Lower lobe of right lung (tissue), 2 donors: ENCODE measurements around the gene TLE4. TPM values are rescaled to one million over a fixed set of nuclear protein-coding genes. Genes with fewer than 3 reads are reported as not detected.
A peak's percentile ranks its signal among the peaks of the same experiment; 100 is the strongest.

ENCODE experiments used
- ATAC-seq, 2 donors: fragments of 200-7000 bp; cut with Tn5 transposase; one replicate each; pipeline ENCODE4 v1.9.1; 2020 to 2022; ENCODE audit warnings: mild to moderate bottlenecking in 2 of 2, moderate library complexity in 2 of 2
- DNase-seq: peaks from one replicate; pipeline ENCODE4 v3.0.0-alpha.2; 2020
- H3K27ac ChIP-seq: fragments of 200-600 bp; one replicate; pipeline ENCODE4 v1.8.0; 2022
- H3K27me3 ChIP-seq: fragments of 200-600 bp; one replicate; pipeline ENCODE4 v1.8.0; 2022; ENCODE audit warnings: low read depth
- H3K36me3 ChIP-seq: fragments of 200-600 bp; one replicate; pipeline ENCODE4 v1.8.0; 2022; ENCODE audit warnings: mild to moderate bottlenecking
- H3K4me1 ChIP-seq: fragments of 200-600 bp; one replicate; pipeline ENCODE4 v1.8.0; 2022
- H3K4me3 ChIP-seq: fragments of 200-600 bp; one replicate; pipeline ENCODE4 v1.8.0; 2022; ENCODE audit warnings: mild to moderate bottlenecking
- H3K9me3 ChIP-seq: fragments of 200-600 bp; one replicate; pipeline ENCODE4 v1.8.0; 2022
- CTCF ChIP-seq: fragments of 200-600 bp; IDR thresholded peaks from one replicate; pipeline ENCODE4 v1.8.0; 2022; ENCODE audit warnings: antibody characterized with exemption, mild to moderate bottlenecking
- intact Hi-C: fragments of 100-400 bp; cut with DNase I; formaldehyde crosslinking; loops from one replicate; pipeline ENCODE4 v1.11.0; 2022
- total RNA-seq: library from RNA; stranded (reverse); fragmentation: NEBNext Ultra II Directional; extraction: Animal tissue kit (Norgen Biotek cat#: 25700); gene quantifications from one replicate; pipeline ENCODE4 v1.2.1, GENCODE V29; 2021
- donor health status: DM: no; HTN: yes; CAD: no; lungs with severe emphysema.

The TLE4 gene
- total RNA-seq, 1 donor from 2014 or later = 48.6 TPM

- Histone ChIP-seq H3K4me3 (no peak overlapping the region), H3K27ac (no peak overlapping the region), H3K36me3 (no peaks in the 10 kb centered on the region), H3K27me3 (no peaks in the 10 kb centered on the region), H3K4me1 (no peaks in the 10 kb centered on the region), H3K9me3 (no peaks in the 10 kb centered on the region)
- TF ChIP-seq CTCF = no peak
- no peak for DNase-seq
- ATAC-seq = no peak
- intact Hi-C loops = no loop called here
These were observed 12.1 kb upstream of the TLE4 start for GRCh38 chr9:79559495-79560181.

DNA sequence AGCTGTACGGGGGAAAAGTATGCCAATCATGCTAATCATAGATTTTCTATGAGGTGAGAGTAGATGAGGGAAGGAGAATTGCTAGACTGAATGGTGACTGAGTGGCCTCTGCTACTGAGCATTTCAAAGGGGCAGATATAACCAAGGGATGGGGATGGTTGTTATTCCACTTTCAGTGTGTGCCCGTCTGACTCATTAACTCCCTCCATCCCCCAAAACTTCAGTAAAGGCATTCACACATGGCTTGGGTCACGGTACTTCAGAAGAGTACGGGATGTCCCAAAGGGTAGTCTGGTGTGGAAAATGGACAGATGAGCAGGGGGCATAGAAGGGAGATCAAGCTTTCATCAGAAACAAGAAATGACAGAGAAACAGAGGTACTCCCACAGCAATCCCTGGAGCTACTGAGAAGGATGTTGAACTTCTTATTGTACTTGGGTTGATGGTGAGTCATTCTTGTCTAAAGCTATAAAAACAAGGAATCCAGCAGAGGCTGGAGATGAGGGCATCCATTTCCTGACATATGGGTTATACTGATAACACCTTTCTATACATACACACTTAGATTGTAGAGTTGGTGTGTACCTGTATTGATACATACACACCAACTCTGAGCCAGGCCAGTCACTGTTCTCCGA, 8.9 kb upstream of the TLE4 start:
- ATAC-seq (no peak), DNase-seq (no peak)
- intact Hi-C loops = no loop called here
- H3K27ac ChIP-seq = no peak overlapping the region
- H3K9me3 ChIP-seq = no peaks in the 10 kb centered on the region
- no peaks in the 10 kb centered on the region for H3K4me1 ChIP-seq
- no peak for TF ChIP-seq CTCF
- no peaks in the 10 kb centered on the region for H3K27me3 ChIP-seq
- H3K36me3 ChIP-seq = no peaks in the 10 kb centered on the region
- no peak overlapping the region for H3K4me3 ChIP-seq

- H3K4me1 ChIP-seq = no peaks in the 10 kb centered on the region
- H3K4me3 ChIP-seq = no peak overlapping the region
- no peak overlapping the region for H3K27ac ChIP-seq
- no peaks in the 10 kb centered on the region for H3K36me3 ChIP-seq
- intact Hi-C loops = no loop called here
- DNase-seq = no peak
- no peak for TF ChIP-seq CTCF
- ATAC-seq = no peak
- no peaks in the 10 kb centered on the region for H3K9me3 ChIP-seq
- H3K27me3 ChIP-seq = no peaks in the 10 kb centered on the region
These were observed 7.7 kb upstream of the TLE4 start for GRCh38 chr9:79564105-79564504.

GRCh38 chr9:79565245-79565644, 6.5 kb upstream of the TLE4 start:
- intact Hi-C loops = no loop called here
- no peaks in the 10 kb centered on the region for H3K9me3 ChIP-seq
- ATAC-seq (peak in 1 of 2 donors; percentile 36), DNase-seq (no peak)
- no peak for TF ChIP-seq CTCF
- no peak overlapping the region for H3K27ac ChIP-seq
- H3K27me3 ChIP-seq = peaks cover 4% of the 10 kb centered on the region
- no peak overlapping the region for H3K4me3 ChIP-seq
- H3K36me3 ChIP-seq = no peaks in the 10 kb centered on the region
- peaks cover 4% of the 10 kb centered on the region for H3K4me1 ChIP-seq

GRCh38 chr9:79567671-79568098, 4.1 kb upstream of the TLE4 start:
- Histone ChIP-seq H3K27me3 (peaks cover 9% of the 10 kb centered on the region), H3K9me3 (no peaks in the 10 kb centered on the region), H3K27ac (no peak overlapping the region), H3K4me1 (peaks cover 10% of the 10 kb centered on the region), H3K4me3 (no peak overlapping the region), H3K36me3 (no peaks in the 10 kb centered on the region)
- no peak for TF ChIP-seq CTCF
- no peak for ATAC-seq
- intact Hi-C loops = no loop called here
- DNase-seq = no peak
